Stimulated activated CD4-positive, alpha-beta T cell treated with anti-CD3 and anti-CD28 coated beads, Interleukin-4, amount 100 ng/mL, for 24 hours (primary cell): ENCODE measurements around the gene PRKCA.

Experiments
- DNase-seq: peaks from one replicate; pipeline ENCODE4 v3.0.0-alpha.2; 2020

Gene PRKCA

DNA sequence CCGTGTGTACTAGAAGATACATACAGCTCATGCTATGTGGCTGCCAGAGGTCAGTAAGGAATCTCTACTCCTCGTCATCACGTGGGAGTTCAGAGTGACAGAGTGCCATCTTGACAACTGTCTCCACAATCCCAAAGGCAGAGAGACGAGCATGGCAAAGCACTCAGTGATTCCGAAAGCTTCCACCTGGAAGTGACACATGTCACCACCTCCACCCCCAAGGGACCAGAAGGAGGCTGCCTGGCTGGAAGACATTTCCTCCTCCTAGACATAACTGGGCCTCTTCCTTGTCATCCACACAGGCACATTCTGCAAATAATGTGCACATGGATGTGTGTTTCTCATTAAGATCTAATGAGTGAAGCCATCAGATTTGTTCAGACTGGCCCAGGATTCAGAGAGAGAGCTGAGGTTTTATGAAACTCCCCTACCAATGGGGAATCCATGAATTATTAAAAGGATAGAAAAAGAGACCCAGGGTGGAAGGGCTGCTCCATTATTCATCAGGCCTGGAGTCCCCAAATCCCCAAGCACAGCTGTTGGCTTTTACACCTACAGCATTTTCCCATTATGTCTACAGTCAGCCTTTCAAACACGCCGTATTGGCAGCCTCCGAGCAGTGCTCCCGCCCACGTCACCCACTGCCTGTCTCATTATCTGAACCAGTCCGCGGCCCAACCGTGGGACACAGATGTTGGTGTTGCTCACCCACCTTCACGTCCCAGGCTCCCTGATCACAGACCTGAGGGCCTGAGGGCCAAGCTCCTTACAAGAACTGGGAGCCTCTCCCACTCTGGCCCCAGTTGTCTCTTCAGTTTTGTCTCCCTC lies 529.2 kb downstream of the PRKCA start:
- DNase-seq, result no peak

DNA sequence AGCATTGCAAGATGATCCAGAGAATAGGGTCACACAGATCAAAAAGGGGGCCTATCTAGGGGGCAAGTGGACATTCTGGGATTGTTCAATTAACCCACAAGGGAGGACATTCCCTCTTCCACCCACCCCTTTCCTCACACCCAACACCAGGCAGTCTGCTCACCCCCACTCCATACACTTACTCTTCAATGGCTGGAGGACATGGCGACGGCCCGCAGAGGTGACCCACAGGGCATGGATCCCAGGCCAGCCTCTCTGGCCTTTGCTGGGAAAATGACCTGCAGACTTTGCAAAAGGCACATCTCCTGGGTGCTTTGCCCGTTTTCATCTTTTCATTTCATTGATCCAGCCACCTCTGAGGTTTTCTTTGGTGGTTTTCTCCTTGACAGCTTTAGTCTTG lies 530.8 kb downstream of the PRKCA start:
- DNase-seq, result no peak

DNA sequence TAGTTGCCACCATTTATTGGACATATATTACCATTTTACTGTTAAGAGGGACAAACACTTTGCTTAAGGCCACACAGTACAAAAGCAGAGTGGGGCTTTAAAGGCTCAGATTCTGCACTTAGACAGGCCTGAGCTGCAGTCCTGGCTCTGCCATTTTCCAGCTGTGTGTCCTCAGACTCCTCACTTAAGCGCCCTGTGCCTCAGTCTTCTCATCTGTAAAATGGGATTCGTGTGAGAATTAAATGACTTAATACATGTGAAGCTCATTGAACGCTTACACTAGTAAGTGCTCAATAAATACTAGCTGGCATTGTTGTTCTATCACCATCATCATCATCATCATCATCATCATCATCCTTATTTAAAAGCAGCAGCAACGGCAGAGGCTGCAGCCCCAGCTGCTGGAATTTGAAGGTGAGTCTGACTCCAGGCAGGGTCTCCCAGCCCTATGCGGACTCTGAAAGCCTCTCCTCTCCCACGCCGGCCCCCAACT lies 532.1 kb downstream of the PRKCA start:
- no peak for DNase-seq

DNA sequence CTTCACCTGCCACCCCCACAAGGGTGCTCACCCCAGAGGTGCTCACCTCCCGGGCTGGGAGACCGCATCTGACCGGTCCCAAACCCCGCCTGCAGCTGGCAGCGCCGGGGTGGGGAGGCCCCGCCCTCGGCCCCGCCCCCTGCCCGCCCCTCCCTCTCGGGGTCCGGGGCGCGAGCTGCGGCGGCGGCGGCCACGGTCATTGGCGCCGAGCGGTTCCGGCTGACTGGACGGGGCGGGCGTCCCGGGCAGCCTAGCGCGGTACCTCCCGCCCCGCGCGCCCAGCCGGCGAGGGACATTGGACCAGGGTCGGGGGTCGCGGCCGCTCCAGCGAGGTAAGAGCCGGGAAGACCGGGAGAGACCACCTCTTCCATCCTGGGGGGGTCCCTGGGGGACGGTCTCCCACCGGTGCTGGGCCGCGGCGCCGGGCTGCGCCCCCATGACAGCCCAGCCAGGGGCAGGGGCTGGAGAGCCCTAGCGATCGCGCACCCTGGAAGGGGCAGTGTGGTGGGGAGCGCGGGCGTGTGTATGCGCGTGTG lies 532.6 kb downstream of the PRKCA start, which contains the start of gene CACNG5:
Gene CACNG5 (plus strand): TSS at position 199 of the 536 bp plus-strand sequence. CDS start 42,216 bp downstream, outside the sequence.
- no peak for DNase-seq

DNA sequence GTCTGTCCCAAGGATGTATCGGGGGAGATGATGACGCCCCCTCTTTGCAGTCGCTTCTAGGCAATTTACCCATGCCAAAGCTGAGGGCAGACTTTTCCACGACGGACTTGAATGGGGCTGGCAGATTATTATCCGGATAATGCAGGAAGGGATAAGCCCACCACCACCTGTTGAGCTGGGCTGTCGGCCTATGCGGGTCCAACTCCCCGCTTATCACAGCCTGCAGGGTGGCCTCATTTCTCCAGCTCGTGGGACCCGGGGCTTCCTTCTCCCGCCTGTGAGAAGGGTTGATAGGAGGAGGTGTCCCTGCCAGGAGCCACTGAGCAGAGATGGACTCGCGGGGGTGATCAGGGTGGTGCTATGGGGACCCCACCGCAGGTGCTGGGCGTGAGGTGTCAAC lies 533.1 kb downstream of the PRKCA start:
- DNase-seq, result no peak

DNA sequence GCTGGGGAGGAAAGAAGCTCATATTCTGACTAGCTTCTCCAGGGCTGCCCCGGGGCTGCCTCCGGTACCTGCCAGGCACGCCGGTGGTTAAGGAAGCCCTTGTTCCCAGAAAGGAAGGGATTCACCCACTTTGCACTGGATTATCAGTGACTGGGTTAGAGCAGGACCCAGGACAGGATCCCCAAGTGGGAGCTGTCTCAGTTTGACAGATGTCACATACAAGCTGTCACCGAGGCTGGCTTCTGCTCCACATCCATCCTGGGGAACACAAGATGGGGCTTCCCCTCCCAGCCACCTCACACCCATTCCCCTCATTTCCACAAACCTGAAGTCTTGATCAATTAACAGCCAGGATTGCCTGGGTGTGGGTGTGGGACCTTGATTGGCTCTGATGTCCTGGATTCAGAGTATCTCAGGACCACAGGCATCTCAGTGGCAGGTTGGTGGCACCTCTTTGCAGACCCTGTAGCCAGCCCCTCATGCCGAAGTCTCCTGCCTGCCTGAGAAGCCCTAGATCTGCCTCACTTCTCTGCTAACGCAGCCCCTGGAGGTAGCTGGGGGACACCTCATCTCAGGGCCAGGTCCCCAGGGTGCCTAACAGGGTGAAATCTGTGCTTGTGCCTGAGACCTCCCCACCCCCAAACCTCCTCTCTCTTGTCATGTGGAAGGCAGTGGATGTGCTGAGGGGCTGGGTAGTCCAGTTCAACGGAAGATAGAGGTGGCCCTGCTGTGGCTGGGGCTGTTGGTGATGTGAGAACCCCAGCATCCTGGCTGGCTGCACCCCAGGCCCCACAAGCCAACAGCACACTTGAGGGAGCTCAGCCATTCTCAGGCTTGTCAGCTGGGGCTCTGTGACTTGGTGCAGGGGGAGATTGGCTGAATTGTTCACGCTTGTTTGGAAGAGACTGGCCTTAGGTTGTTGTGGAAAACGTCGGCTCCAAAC lies 533.9 kb downstream of the PRKCA start:
- no peak for DNase-seq

DNA sequence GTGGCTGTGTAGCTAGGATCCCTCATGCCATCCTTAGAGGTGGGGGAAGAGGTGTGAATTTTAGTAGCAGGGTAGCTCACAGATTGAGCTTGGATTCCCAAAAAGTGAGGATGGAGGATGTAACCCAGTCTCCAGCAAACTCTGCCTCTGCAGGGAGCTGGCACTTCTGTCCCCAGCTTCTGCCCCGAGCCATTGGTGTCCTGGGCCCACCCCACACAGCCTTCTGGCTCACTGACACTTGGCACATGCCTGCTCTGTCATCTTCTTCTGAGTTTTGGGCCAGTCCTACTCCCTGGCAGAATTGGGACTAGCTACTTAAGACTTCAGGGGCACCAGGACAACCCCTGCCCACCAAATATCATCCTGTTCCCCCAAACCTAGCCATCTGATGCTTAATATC lies 534.8 kb downstream of the PRKCA start:
- DNase-seq, result no peak

DNA sequence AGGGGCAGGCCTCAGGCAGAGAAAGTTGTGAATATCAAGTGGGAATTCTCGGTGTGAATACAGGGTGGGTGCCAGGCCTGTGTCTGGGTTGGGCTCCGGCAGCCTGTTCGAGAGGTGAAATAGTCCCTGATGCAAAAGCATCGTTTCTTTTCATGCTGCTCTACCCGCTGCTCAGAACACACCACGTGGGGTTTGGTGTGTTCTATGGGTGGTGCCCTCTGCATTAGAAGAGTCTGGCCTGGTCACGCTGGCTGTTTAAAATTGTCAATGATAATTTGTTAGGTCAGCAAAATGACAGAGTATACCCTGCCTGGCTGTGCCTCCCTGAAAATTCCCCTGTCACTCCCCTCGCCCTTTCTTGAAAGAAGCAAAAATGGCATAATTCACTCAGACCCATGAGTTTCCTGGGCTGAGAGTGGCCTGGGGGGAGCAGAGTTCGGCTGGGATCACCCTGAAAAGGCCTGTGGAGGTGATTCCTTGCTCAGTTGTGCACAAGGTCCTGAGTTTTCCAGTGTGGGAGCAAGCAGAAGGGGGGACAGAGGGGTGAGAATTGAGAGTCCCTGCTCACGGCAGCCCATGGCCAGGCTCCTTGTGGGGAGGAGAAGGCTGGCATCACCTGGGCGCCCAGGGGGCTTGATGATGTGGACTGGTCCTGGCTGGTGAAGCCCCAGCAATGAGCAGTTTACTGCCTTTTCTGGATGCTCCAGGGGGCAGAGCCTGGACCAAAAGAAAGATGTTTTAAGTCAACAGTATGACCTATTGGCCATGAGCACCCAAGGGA lies 535.7 kb downstream of the PRKCA start:
- no peak for DNase-seq

DNA sequence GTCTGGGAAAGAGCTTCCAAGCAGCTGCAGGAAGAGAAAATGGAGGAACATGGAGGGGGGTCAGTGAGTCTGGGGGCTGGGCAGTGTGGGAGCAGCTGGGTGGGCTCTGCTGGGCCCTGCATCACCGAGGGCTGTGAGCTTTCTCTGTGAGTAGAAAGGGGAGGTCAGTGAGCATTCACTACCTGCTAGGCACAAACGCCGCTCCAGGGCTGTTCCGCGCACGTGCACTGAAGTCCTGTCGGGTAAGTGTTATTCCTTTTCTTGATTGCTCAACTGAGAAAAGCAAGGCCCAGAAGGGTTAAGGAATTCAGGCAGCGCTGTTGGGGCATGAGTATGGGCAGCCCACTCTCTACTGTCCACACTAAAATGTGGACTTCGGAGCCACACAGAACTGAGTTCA lies 537.2 kb downstream of the PRKCA start:
- no peak for DNase-seq

DNA sequence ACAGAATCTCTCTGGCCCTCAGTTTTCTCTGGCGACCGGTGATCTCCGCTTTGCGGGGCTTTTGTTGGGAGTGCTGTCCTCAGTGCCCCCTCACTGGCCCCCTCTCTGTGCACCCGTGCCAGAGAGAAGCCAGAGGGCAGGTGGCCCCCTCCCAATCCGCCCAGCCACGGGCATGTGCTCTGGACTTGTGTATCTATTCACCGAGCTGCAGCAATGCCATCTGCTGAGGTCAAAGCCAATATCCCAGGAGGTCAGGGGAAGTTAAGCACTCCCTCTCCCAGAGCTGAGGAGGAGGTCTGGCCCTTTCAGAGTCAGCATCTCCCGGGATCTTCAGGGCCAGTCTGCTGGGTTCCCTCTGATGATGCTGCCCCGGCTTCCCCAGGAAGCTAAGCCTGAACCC lies 537.6 kb downstream of the PRKCA start:
- no peak for DNase-seq

DNA sequence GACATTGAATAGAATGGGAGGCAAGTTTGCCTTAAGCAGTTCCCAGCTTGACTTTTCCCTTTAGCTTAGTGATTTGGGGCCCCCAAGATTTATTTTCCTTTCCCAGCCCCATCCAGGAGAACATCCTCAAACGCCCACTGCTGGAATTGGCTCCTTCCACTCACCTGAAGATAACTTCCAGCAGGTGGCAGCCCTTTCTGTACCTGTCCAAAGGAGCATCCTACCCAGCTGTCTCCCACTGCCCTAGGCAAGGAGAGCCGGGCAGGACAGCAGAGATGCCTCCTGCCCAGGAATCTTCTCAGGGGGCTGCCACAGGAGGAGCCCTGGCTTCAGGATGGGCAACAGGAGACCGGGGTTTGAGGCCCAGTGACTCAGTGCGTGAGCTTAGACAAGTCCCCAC lies 538.9 kb downstream of the PRKCA start:
- DNase-seq, result no peak

DNA sequence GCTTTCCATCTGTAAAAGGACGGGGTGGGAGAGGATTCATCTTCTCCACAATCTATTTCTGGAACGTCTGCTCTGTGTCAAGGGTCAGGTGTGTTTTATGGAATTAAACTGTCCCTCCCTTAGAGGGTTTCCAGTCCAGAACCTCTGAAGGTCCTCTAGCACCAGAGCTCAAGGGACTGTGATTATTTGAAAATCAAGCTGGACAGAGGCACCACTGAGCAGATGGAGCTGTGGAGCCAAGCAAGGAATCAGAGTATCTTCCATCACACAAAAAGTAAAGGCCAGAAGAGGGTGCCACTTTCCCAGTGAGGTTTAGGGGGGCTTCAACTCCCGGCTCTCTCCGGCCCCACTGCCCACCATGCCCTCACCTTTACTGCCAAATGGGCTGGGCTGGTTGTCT lies 539.3 kb downstream of the PRKCA start:
- DNase-seq, result no peak

DNA sequence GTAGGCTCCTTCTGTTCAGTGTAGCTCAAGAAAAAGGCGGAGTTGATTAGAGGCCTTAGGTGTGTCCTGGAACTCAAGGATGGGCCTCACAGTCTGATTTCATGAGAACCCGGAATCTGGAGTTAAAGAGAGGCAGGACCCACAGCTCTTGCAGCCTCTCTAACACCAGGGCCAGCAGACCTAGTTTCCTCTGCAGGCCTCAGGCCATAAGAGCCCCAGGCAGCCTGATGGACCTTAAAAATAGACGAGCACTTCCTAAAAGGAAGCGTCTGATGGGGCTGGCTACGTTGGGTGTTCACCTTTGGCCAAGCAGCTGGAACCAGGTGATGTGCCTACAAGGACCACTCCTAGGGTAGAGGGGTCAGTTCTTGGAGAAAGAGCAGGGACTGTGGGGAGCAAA lies 540.1 kb downstream of the PRKCA start:
- DNase-seq, result no peak

DNA sequence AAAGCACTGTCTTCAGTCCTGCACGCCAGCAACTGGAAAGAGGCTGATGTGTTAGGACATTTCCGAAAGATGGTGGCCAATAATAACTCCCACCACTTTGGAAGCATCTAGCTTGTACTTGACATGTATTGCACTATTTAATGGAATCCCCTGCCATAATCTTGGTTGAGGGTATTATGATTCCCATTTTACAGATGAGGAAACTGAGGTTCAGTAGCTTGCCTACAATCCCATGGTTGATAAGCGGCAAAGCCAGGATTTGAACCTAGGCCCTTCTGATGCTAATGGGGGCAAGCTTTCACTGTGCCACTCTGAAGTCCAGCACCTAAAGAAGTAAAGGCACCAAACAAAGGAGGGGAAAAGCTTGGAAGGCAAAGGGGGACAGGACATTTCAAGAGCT lies 540.5 kb downstream of the PRKCA start:
- DNase-seq, result no peak

DNA sequence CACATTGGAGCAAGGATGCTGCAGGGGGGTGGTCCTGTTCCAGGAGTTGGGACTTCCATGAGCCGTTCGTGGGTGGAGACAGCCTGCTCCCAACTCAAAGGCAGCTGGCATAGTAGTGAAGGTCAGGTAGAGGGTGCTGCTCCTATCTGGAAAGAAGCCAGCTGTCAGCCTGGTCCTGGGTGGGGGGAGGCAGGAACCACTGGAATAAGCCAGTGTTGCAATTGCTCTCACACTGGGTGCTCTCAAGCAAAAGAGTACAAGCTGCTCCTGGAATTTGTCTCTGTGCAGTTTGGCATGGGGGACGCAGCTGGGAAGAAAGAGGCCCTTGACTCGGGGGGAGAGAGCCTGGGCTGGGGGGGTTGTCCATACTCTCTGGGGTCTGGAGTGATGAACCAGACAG lies 541.2 kb downstream of the PRKCA start:
- DNase-seq, result no peak

DNA sequence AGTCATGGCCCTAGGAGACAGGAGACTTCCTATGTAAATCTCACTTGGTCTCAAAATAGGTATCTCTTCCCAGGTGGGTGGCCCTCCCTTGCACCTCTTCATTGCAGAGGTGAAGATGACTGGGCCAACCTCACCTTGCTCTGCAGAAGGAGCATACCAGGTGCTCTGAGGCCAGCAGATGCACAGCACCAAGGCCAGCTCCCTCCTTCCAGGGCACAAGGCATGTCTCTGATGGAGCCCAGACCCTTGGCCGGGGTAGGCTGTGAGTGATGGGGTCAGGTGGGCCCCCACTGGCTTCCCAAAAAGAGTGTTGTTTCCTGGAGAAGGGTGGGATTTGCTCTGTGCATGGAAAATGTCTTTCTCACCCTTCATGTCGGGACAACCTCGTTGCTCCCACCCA lies 545.3 kb downstream of the PRKCA start:
- no peak for DNase-seq

DNA sequence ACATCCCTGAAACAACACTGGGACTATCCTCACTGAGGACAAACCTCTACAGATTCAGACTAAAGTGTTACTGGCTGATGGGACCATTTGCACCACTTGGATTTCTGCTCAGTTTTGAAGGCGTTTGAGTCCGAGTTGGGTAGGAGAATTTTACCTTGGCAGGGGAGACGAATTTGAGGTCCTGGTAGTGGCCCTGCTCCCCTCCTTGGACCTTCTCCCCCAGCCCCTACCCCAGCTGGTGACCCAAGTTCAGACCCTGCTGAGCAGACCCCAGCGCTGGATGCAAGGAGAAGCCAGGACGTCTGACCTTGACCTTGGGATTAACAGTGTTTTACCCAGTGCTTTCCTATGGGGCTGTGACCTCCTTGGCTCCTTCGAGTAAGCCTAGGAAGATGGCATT lies 546.1 kb downstream of the PRKCA start:
- DNase-seq, result no peak

DNA sequence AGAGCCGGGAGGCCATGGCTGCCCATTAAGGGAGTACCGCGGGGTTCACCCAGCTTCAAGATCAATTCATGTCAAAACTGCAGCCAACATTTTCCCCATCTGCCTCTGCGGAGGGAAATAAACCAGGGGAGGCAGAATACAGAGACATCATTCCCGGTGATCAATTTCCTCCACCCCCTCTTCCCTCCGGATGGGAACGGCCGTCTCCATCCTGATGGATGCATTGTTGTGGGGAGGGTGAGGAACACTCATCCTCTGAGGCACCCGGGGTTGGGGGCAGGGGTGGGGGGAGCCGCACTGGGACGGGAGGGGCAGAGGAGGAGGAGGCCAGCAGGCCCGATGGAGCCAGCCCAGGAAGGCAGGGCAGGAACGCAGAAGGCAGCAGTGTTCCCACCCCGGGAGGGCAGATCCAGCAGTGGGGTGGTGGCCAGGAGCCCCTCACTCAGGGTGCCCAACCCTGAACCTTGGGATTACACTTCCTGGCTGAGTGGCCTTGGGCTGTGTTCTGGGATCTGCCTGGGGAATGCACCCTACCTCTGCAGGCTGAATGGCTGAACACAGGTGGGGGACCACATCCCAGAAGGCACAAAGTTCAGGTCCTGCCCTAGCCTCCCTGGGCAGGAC lies 546.7 kb downstream of the PRKCA start:
- DNase-seq, result no peak

DNA sequence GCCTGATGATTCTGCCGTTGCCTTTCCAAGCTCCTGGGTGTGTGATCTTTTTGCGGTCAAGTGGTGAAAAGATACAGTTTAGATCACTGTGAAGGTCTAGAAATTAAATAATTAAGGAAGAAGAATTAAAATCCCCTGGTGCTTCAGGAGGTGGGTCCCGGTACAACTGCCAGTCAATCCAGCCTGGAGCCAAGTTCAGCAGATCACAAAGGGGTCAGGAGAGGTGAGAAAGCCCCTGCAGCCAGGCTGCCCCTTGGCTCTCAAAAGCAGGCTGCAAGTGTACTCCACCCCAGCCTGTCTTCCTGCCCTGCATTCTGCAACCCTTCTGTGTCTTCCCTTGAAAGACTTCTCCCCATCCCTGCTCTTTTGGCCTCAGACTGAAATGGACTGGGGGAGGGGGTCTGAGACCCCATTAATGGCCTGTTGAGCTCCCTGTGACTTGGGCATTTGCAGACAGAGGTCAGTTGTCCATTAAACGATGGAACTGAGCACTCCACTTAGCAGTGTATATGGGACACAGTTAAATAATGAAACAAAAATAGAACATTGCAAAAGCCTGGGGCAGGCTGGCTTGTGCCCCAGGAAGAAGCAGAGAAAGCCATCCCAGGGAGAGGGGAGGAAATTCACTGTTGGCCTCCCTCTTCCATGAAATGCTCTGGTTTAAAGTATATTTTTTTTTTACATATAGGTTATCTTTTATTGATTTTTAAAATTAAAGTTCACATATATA lies 547.6 kb downstream of the PRKCA start:
- DNase-seq, result no peak

DNA sequence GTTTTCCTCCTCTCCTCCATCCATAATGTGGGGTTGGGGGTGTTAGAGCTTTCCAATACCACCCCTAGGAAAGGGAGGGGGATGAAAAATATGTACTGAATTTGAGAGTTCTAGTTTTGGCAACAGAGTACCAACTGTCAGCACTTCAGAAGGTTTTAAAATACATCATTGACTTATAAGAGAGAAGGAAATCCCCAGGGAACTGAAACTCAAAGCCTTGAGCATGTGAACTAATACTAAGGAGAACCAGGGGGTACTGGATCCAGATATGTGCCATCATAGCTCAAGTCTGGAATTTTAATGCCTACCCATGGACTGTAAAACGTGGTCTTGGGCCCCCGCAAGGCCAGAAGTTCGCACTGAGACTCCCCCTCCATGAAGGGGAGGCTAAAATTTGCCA lies 548.3 kb downstream of the PRKCA start:
- no peak for DNase-seq

DNA sequence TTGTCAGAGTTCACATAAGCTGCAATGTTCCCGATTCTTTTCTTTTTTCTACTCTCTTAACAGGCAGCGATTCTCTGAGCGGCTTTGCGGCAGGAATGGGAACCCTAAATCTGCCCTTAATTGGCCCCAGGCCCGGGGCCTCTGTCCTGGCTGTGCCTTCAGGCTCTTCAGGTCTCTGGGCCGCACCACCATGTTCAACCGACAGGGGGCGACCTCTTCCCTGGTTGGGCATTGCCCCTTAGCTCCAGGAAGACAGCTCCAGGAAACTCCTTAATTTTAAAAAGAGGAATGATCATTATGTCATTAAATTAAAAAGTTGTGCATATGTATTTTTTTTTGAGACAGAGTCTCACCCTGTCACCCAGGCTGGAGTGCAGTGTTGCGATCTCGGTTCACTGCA lies 552.8 kb downstream of the PRKCA start:
- DNase-seq, result peak; percentile 21
